ENCODE data around the gene SIPA1. TPM values are rescaled to one million over a fixed set of nuclear protein-coding genes. Genes with fewer than 3 reads are reported as not detected.

The SIPA1 gene
- polyA plus RNA-seq, 3 donors, result 22.5 to 30.5 (median 24.7) TPM

DNA sequence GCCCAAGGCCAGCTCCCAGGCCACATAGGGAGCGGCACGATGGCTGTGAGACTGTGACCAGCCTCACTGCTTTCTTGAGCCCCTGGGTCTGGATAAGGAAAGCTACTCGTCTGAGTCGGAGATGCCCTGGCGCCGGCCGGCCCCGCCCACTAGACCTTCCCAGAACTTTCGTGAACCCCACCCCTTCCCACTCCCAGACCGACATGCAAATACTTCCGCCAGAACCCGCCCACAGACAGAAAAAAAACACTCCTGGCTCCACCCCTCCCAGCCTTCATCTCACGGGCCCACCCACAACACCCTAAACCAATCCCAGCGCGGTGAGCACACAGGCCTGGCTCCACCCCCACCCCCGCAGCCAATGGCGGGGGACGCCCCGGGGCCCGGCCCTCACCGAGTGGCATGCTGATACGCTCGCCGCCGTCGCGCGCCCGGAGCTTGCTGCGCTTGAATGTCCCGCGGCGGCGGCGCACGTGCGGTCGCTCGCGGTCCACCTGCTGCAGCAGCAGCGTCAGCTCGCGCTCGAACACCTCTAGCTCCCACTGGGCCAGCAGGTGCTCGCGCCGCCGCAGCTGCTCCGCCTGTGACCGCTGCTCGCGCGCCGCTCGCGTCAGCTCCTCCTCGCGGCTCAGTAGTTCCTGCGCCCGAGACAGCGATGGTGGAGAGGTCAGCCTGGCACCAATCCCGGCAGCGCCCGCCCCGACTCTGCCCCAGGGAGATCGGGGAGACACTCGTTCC, 30.9 kb upstream of the SIPA1 start:
- DNase-seq (ENCODE audit: low read depth in 3 of 3, low spot score in 2 of 3), result peak; percentile 83 to 91 (median 85)

DNA sequence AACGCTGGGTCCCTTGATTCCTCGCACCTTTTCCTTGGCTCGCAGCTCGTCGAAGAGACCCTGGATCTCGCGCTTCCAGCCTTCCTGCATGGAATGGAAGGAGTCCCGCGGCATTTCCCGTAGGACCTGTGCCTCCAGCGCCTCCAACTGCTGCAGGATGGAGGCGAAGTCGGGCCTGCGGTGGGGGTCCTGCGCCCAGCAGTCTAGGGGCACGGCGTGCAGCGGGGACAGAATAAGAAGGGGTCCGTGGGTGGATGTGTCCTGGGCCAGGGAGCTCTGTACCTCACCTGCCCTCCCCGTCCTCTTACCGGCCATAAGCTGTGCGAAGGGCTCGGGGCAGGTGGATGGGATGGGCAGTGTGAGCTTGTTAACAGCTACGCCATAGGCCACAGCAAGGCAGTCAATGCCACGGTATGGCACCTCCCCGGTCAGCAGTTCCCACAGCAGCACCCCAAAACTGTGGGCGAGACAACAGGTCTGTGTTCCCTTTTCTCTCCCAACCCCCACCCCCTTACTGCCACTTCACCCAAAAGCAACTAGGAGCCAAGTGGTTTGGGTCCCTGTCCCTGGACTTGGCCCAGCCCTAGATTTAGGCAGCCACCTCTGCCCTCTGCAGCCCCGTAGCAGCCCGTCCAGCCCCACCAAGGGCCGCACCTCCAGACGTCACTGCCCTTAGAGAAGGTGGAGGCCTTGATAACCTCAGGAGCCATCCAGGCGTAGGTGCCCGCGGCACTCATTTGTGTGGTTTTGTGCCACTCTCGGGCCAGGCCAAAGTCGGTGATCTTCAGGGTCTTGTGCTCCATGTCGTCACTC, 30.1 kb upstream of the SIPA1 start:
- DNase-seq (ENCODE audit: low read depth in 3 of 3, low spot score in 2 of 3), result no peak

DNA sequence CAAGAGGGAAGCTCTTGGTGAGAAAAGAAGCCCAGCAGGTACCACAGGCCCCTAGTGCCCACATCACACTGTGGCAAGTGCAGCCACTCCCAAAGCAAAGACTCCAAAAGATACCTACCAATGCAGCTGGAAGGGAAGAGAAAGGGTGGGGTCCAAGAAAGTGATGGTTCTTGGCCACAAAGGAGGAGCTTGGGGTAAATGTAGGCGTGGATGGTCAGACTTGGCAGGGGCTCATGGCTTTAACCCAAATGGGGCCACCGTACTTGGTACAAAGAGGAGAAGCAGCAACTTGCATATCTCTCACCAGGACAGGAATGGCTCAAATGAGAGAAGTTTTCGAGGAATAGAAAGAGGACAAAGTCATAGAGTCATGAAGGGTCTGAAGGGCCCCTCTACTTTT, 28.7 kb upstream of the SIPA1 start:
- DNase-seq (ENCODE audit: low read depth in 3 of 3, low spot score in 2 of 3), result no peak

DNA sequence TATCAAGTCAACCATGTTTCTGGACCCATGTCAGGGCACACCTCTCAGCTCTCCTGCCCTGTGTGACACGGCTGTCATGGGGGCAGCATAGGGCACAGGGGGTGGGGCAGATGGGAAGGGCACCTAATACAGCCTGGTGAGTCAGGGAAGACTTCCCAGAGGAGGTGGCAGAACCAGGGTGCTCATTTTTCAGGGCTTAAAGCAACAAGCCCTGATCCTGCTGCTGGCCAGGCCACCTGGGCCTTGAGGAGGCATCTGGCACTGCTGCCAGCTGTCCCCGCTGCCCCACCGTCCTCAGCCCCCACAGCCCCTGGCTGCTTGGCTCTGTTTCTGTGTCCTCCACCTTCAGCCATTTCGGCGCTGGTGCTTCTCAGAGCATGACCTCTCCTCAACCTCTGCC, 28.2 kb upstream of the SIPA1 start:
- no peak for DNase-seq (ENCODE audit: low read depth in 3 of 3, low spot score in 2 of 3)

DNA sequence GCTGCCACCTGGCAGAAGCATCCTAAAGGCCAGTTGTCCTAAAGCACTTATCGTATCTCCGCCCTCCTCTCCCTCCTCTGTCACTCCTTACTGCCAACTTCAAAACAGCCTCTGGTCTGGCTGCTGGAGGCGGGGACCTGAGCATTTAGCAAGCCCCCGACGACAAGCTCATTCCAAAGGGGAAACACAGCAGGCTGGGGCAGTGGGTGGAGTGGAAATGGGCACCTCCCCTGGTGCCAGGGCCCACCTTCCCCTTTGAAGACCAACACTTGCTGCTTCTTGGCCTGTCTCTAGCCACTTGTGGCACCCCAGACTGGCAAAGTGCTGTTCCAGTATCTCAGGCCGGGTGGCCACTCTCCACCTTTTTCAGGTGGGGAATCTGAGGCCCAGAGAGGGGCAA, 27.5 kb upstream of the SIPA1 start:
- no peak for DNase-seq (ENCODE audit: low read depth in 3 of 3, low spot score in 2 of 3)

DNA sequence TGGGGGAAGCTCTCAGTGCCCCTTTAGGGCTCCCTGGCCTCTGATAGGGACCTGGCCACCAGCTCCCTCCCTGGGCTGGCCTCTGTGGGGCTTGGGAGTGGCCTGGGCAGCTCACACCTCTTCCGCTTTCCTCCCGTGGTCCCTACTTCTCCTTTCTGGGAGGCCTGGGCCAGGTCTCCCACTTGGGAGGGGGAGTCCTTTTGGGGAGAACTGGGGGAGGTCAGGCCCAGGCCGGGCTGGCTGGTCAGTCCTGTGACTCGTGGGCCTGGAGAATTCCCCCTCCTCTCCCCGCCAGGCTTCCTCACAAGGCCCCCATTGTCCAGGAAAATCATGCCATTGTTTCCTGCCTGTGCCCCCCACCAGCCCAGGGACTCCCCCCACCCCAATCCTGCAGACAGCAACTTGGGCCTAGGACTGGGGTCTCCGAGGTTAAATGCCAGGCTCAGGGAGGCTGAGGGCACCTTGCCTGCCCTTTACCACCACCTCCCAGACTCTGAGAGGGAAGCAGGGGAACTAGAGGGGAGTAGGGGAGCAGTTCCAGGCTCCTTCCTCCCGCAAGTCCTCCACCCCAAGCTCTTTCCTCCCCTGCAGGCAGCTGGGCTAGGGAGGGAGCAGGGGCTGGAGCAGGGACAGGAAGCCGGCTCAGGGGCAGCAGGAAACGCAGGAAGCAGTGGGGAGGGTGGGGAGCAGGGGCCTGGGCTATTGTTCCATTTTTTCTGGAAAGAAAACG, 26.7 kb upstream of the SIPA1 start:
- DNase-seq (ENCODE audit: low read depth in 3 of 3, low spot score in 2 of 3), result no peak

DNA sequence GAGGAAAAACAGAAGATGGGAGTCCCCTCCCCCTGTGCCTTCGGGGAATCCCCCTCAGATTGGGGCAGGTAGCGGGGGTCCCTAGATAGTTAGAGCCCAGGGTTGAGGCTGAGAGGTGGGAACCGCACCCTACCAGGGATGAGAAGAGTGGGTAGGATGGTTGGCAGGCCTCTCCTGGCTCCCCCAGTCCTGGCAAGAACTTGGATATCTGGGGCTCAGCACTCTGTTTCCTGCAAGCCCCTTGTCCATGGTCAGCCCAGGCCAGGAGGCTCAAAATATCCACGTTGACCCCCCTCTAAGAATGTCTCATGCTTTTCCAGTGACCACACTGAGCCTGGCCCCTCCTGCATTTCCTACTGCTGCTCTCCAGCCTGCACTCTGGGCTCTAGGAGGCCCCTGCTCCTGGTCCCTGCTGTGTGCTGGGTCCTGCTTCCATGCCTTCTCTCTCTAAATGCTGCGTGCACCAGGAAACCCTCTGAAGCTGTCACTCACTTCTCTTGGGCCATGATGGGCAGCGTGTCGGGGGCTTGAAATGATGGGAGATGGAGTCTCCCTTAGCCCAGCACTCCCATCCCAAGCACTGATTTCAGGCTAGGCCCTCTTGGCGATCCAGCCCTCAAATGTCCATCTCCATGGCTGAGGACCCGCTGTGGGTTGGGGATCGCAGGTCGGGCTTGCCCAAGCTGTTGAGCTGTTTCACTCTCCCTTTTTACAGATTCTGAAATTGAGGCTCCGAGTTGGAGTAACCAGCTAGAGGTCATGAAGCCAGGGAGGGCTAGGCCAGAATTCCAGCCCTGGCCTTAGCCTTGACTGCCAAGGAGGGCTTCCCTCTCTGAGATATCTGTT, 25.9 kb upstream of the SIPA1 start:
- DNase-seq (ENCODE audit: low read depth in 3 of 3, low spot score in 2 of 3), result no peak

DNA sequence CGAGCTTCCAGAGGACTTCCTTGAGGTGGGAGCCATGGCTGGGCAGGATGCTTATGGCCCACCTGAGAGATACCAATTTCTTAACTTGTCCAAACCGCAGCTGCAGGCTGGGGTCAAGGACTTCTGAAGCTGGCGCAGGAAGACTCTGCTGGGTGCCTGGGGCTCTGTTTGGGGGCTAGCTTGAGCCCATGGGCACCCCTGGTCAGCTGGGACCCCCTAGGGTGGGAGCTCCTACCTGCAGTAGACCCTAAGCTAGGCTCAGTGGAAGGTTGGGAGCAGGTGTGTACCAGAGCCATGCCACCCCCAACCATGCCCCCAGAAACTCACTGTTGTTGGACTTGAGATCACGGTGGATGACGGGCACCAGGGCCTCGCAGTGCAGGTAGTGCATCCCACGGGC, 25.2 kb upstream of the SIPA1 start:
- DNase-seq (ENCODE audit: low read depth in 3 of 3, low spot score in 2 of 3), result no peak

DNA sequence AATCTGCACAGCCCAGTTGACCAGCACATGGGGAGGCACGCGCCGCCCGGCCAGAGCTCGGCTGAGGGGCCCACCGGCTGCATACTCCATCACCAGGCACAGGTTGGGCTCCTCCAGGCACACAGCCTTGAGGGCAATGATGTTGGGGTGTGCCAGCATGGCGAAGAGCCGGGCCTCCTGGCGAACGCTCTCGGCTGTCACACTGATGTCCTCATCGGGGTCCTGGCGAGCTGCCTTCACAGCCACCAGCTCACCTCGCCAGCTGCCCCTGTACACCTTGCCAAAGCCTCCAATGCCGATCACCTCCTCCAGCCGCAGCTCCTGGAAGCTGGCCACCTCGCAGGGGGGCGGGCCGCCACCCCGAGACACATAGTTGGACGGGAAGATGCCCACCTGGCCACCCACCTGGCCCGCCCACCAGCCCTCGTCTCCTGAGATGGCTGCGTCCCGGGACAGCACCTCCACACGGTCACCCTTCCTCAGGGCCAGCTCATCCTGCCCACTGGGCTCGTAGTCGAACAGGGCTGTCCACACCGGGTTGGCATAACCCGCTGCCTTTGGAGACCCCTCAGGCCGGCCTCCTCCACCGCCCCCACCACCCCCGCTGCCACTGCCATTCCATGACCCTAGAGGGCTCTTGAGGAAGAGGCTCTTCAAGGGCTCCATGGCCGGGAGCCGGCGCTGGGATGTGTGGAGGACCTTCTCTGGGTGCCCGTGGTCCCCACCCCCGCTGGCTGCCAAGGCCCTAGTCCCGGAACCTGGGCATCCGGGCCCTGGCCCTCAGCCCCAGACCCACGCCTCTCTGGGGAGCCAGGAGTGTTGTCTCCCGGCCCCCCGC, 24.6 kb upstream of the SIPA1 start:
- no peak for DNase-seq (ENCODE audit: low read depth in 3 of 3, low spot score in 2 of 3)

DNA sequence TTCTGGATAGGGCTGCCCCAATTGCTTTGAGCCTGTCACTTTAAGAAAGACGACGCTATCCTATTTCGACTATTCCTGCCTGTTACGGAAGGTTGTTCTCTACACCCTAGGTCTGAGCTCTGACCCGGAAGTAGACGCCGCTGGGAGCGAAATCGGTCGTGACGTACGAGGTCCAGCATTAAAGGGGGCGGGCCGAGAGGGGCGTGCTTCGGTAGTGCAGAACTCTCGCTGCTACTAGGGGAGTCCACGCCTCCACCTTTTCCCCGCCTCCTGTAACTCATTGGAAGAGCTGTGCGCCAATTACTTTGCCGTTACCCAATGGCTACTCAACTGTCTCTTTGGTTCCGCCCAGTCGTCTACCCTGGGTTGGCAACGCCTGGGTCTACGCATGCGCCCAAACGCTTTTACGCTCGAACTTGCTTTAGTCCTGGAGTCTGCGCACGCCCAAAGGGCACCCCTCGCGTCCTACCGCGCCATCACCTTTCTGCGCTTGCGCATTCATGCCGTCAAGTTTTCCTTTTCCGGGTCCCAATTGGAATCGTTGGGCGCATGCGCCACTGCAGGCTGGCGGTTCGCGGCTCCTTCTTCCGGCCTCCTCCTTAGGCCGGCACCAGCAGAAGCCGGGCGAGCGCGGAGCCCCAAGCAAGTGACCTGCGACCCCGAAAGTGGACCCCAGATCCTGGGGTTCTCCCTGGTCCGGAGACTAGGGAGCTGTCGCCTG, 22.5 kb upstream of the SIPA1 start, which contains the start of gene PCNX3:
TSS of gene PCNX3 (plus strand) at position 548 of the 721 bp plus-strand sequence. CDS start 536 bp downstream, outside the sequence.
- peak; percentile 100 for DNase-seq (ENCODE audit: low read depth in 3 of 3, low spot score in 2 of 3)

DNA sequence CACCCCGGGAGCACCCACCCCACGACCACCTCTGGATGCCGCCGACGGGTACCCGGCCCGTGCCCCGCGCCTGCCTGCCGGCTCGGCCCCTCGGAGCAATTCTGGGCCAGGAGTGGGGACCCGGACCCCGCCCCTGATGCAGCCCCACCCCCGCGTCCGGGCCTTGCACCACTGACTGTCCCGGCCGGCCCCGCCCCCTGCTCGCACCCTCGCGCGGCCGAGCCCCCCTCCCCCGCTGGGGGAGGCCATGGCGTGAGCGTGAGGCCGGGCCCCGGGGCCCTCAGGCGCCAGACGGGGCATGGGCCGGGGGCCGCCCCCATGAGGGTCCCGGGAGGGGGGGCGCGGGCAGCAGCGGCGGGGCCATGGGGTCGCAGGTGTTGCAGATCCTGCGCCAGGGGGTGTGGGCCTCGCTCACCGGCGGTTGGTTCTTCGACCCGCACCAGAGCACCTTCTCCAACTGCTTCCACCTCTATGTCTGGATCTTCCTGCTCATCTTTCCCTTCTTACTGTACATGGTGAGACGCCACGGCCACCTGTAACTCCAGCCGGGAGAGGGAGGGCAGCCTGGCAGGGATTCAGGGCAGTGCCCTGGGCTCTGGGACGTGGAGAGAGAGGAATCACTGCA, 21.8 kb upstream of the SIPA1 start:
- no peak for DNase-seq (ENCODE audit: low read depth in 3 of 3, low spot score in 2 of 3)

DNA sequence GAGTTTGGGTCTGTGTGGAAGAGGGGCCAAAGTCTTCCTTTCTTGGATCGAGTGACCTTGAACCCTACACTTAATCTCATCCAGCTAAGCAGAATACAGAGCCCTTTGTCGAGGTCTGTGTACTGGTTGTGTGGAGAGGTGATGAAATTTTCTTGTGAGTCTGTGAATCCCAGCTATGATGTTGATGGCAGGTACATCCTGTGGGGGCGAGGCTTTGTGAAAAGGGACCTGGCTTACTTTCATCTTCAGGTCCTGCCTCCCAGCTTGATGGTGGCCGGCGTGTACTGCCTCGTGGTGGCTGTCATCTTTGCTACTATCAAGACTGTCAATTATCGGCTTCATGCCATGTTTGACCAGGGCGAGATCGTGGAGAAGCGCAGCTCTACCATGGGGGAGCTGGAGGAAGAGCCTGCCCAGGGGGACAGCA, 21.3 kb upstream of the SIPA1 start:
- DNase-seq (ENCODE audit: low read depth in 3 of 3, low spot score in 2 of 3), result no peak

DNA sequence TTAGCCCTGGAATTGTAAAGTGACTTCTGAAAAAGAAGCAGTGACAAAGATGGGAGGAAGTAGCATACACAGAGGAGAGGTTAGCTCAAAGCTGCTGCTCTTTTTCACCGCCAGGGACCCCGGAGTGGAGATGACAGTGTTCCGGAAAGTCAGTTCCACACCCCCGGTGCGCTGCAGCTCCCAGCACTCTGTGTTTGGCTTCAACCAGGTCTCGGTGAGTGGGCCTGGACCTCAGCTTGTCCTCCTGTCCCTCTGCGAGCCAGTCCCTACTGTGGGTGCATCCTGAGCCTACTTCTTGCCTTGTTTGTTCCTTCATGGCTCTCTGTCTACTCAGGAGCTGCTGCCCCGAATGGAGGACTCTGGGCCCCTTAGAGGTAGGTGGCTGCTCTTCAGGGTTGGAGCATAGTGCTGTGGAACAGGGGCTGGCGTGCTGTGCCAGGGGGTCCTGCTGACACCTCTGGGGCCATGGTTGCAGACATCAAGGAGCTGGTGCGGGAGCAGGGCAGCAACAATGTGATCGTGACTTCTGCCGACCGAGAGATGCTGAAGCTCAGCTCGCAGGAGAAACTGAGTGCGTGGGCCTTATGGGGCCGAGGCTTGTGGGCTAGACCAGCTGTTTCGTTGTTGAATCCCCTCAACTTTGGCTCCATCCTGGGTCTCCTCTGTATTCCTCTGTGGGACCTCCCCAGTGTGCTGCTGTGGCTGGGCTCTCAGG, 20.6 kb upstream of the SIPA1 start:
- no peak for DNase-seq (ENCODE audit: low read depth in 3 of 3, low spot score in 2 of 3)

DNA sequence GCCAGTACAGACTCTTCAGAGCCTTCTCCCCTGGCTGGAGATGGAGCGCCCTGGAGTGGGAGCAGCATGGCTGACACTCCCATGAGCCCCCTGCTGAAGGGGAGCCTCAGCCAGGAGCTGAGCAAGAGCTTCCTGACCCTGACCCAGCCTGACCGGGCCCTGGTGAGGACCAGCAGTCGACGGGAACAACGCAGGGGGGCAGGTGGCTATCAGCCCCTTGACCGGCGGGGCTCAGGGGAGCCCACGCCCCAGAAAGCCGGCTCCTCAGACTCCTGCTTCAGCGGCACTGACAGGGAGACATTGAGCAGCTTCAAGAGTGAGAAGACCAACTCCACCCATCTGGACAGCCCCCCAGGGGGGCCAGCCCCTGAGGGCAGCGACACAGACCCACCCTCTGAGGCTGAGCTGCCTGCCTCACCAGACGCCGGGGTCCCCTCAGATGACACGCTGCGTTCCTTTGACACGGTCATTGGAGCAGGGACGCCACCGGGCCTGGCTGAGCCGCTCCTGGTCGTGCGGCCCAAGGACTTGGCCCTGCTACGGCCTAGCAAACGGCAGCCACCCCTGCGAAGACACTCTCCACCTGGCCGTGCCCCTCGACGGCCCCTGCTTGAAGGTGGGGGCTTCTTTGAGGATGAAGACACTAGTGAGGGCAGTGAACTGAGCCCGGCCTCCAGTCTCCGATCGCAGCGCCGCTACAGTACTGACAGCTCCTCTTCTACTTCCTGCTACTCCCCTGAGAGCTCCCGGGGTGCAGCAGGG, 19.7 kb upstream of the SIPA1 start:
- no peak for DNase-seq (ENCODE audit: low read depth in 3 of 3, low spot score in 2 of 3)

DNA sequence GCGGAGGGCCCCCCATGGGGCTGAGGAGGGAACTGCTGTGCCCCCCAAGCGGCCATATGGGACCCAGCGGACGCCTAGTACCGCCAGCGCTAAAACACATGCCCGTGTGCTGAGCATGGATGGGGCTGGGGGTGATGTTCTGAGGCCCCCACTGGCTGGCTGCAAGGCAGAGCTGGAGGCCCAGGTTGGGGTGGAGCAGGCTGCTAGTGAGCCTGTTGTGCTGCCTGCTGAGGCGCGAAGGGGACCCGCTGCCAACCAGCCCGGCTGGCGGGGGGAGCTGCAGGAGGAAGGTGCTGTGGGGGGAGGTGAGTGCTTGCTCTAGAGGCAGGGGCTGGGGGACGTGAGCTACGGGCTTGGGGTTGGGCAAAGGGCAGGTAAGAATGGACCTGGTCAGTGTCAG, 19.1 kb upstream of the SIPA1 start:
- DNase-seq (ENCODE audit: low read depth in 3 of 3, low spot score in 2 of 3), result no peak

DNA sequence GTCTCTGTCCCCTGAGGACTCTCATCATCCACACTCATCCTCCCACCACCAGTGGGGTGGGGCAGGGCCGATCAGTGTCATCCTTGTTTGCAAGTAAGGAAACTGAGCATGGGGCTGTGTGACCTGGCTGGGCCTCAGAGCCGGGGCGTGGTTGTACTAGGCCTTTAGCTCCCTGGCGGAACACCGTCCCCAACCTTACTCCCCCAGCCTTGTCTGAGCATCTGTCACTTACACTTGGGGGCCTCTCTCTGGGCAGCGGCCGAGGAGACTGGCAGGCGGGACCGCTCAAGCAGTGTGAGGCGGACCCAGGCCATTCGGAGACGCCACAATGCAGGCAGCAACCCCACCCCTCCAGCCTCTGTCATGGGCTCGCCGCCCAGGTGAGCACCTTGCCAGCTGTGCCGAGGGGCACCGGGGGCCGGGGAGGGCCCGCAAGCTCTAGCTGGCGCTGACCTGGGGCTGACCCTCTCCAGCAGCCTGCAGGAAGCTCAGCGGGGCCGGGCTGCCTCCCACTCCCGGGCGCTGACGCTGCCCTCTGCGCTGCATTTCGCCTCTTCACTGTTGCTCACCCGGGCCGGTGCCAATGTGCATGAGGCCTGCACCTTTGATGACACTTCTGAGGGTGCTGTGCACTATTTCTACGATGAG, 18.5 kb upstream of the SIPA1 start:
- DNase-seq (ENCODE audit: low read depth in 3 of 3, low spot score in 2 of 3), result no peak

DNA sequence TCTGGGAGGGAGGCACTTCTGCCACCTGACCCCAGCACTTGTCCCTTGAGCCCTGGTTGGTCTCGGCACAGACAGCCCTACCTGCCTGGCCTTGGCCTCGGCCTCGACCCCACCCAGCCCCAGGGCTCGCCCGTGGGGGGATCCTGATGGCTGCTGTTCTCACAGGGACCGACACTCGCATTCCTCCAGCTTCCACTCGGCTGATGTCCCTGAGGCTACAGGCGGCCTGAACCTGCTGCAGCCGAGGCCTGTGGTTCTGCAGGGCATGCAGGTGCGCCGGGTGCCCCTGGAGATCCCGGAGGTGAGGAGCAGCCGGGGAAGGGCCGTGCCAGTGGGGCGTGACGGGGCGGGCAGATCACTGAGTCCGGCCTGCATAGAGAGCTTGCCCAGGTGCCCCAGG, 17.2 kb upstream of the SIPA1 start:
- no peak for DNase-seq (ENCODE audit: low read depth in 3 of 3, low spot score in 2 of 3)

All from right renal cortex interstitium (tissue), 3 donors.